Hepatocyte (in vitro differentiated cells): Measurements from ENCODE around the gene ITPK1. TPM values are rescaled to one million over a fixed set of nuclear protein-coding genes. Genes with fewer than 3 reads are reported as not detected.

ENCODE experiments used
- DNase-seq: peaks from one replicate; pipeline ENCODE4 v3.0.0-alpha.2; 2016; ENCODE audit warnings: low spot score
- H2AFZ ChIP-seq: fragments of 200-600 bp; sonication (generic); 2 replicates; pipeline ENCODE4 v1.6.0; 2016; ENCODE audit warnings: antibody characterized with exemption, mild to moderate bottlenecking
- H3K27ac ChIP-seq: fragments of 200-600 bp; sonication (generic); 2 replicates; pipeline ENCODE4 v1.5.1; 2016; ENCODE audit warnings: mild to moderate bottlenecking
- H3K27me3 ChIP-seq: fragments of 200-600 bp; sonication (generic); 2 replicates; pipeline ENCODE4 v1.6.1; 2016
- H3K36me3 ChIP-seq: fragments of 200-600 bp; sonication (generic); replicated peaks from 2 replicates; pipeline ENCODE4 v1.5.1; 2016; ENCODE audit warnings: low read depth; ENCODE audit not compliant: insufficient read depth
- H3K4me1 ChIP-seq: fragments of 200-600 bp; sonication (generic); 2 replicates; pipeline ENCODE4 v1.5.1; 2016; ENCODE audit warnings: mild to moderate bottlenecking, moderate library complexity; ENCODE audit not compliant: insufficient read depth
- H3K4me2 ChIP-seq: fragments of 200-600 bp; sonication (generic); 2 replicates; pipeline ENCODE4 v1.6.0; 2016
- H3K4me3 ChIP-seq: fragments of 200-600 bp; sonication (generic); 2 replicates; pipeline ENCODE4 v1.5.1; 2016; ENCODE audit warnings: mild to moderate bottlenecking
- H3K79me2 ChIP-seq: fragments of 200-600 bp; sonication (generic); 2 replicates; pipeline ENCODE4 v1.6.0; 2017; ENCODE audit warnings: mild to moderate bottlenecking
- H3K9me2 ChIP-seq: fragments of 200-600 bp; sonication (generic); replicated peaks from 2 replicates; pipeline ENCODE4 v1.6.0; 2017; ENCODE audit warnings: mild to moderate bottlenecking; ENCODE audit not compliant: insufficient read depth
- H3K9me3 ChIP-seq: fragments of 200-600 bp; sonication (generic); 2 replicates; pipeline ENCODE4 v1.5.1; 2016; ENCODE audit warnings: low read depth, mild to moderate bottlenecking
- H4K20me1 ChIP-seq: fragments of 200-600 bp; sonication (generic); 2 replicates; pipeline ENCODE4 v1.6.0; 2016; ENCODE audit warnings: mild to moderate bottlenecking; ENCODE audit not compliant: insufficient read depth, poor library complexity, severe bottlenecking
- CTCF ChIP-seq: fragments of 200-600 bp; sonication (generic); IDR thresholded peaks from 2 replicates; pipeline ENCODE4 v1.5.1; 2016; ENCODE audit warnings: antibody characterized with exemption, mild to moderate bottlenecking; ENCODE audit not compliant: poor library complexity
- EZH2 ChIP-seq: fragments of 200-600 bp; sonication (generic); IDR thresholded peaks from 2 replicates; pipeline ENCODE4 v1.6.1; 2016; ENCODE audit warnings: antibody characterized with exemption, mild to moderate bottlenecking, borderline replicate concordance
- EZH2phosphoT487 ChIP-seq: fragments of 200-600 bp; sonication (generic); IDR thresholded peaks from one replicate; pipeline ENCODE4 v1.6.1; 2018; ENCODE audit warnings: antibody characterized with exemption, mild to moderate bottlenecking, low read depth, moderate library complexity; ENCODE audit not compliant: unreplicated experiment, severe bottlenecking
- WGBS: methylation state at CpG from one replicate; pipeline ENCODE4 v1.1.6; 2016; ENCODE audit warnings: low lambda C conversion rate; ENCODE audit errors: missing lambda C conversion rate; 5-methylcytosine and 5-hydroxymethylcytosine counted together
- polyA plus RNA-seq: library from polyadenylated mRNA; unstranded; fragments of >200 nt; fragmentation: Nextera tagmentation; extraction: Ambion mirVana; gene quantifications from 2 replicates; pipeline ENCODE4 v1.2.1, GENCODE V29; 2016
- total RNA-seq: library from RNA; depleted of rRNA; stranded (reverse); fragments of >200 nt; gene quantifications from 2 replicates; pipeline ENCODE4 v1.2.3, GENCODE V29; 2014

ITPK1 gene
- total and polyA plus RNA-seq, 2 experiments from 2014 or later: 49.8 to 66.7 TPM

GRCh38 chr14:93011650-93012325 lies 103.9 kb downstream of the ITPK1 start:
- Histone ChIP-seq H2AFZ (no peak overlapping the region), H3K4me1 (peaks cover 27% of the 10 kb centered on the region), H3K27me3 (no peaks in the 10 kb centered on the region), H3K9me2 (no peaks in the 10 kb centered on the region), H3K4me3 (no peak overlapping the region), H4K20me1 (peaks cover 16% of the 10 kb centered on the region), H3K4me2 (no peak overlapping the region), H3K36me3 (no peaks in the 10 kb centered on the region), H3K9me3 (no peaks in the 10 kb centered on the region), H3K27ac (no peak overlapping the region), H3K79me2 (peaks cover 19% of the 10 kb centered on the region)
- no peak for DNase-seq
- TF ChIP-seq CTCF: no peak
- TF ChIP-seq EZH2: no peak
- TF ChIP-seq EZH2phosphoT487: no peak
- WGBS: 92% methylated on average over 22 of the region's 22 CpGs

- peaks cover 27% of the 10 kb centered on the region for H3K4me1 ChIP-seq
- H3K4me2 ChIP-seq: no peak overlapping the region
- DNase-seq: no peak
- TF ChIP-seq EZH2 (no peak), EZH2phosphoT487 (no peak)
- H3K36me3 ChIP-seq: no peaks in the 10 kb centered on the region
- WGBS: 87% methylated on average over 10 of the region's 10 CpGs
- peaks cover 16% of the 10 kb centered on the region for H4K20me1 ChIP-seq
- H3K9me2 ChIP-seq: no peaks in the 10 kb centered on the region
- no peak overlapping the region for H3K4me3 ChIP-seq
- no peak overlapping the region for H3K27ac ChIP-seq
- peaks cover 19% of the 10 kb centered on the region for H3K79me2 ChIP-seq
- no peaks in the 10 kb centered on the region for H3K9me3 ChIP-seq
- no peak overlapping the region for H2AFZ ChIP-seq
- H3K27me3 ChIP-seq: no peaks in the 10 kb centered on the region
Observed at GRCh38 chr14:93011141-93011529, 104.6 kb downstream of the ITPK1 start.

GRCh38 chr14:93010522-93011140 lies 105.1 kb downstream of the ITPK1 start:
- Histone ChIP-seq H4K20me1 (peaks cover 16% of the 10 kb centered on the region), H3K4me1 (peaks cover 27% of the 10 kb centered on the region), H3K79me2 (peaks cover 19% of the 10 kb centered on the region), H3K9me2 (no peaks in the 10 kb centered on the region), H3K4me2 (no peak overlapping the region), H3K27ac (no peak overlapping the region), H2AFZ (no peak overlapping the region), H3K4me3 (no peak overlapping the region), H3K27me3 (no peaks in the 10 kb centered on the region), H3K36me3 (no peaks in the 10 kb centered on the region), H3K9me3 (no peaks in the 10 kb centered on the region)
- DNase-seq: no peak
- WGBS: 82% methylated on average over 13 of the region's 13 CpGs
- TF ChIP-seq EZH2 (no peak), EZH2phosphoT487 (no peak), CTCF (no peak)

GRCh38 chr14:93010130-93010499 lies 105.6 kb downstream of the ITPK1 start:
- WGBS: 77% methylated on average over 11 of the region's 11 CpGs
- TF ChIP-seq EZH2phosphoT487 (no peak), CTCF (no peak)
- H2AFZ ChIP-seq: no peak overlapping the region
- no peak overlapping the region for H3K27ac ChIP-seq
- peaks cover 17% of the 10 kb centered on the region for H3K79me2 ChIP-seq
- no peaks in the 10 kb centered on the region for H3K9me3 ChIP-seq
- H3K4me2 ChIP-seq: no peak overlapping the region
- no peaks in the 10 kb centered on the region for H3K27me3 ChIP-seq
- H3K9me2 ChIP-seq: no peaks in the 10 kb centered on the region
- H3K4me3 ChIP-seq: no peak overlapping the region
- peaks cover 27% of the 10 kb centered on the region for H3K4me1 ChIP-seq
- H3K36me3 ChIP-seq: no peaks in the 10 kb centered on the region
- peaks cover 20% of the 10 kb centered on the region for H4K20me1 ChIP-seq
- no peak for DNase-seq
